Measurements from ENCODE around the gene USP49. TPM values are rescaled to one million over a fixed set of nuclear protein-coding genes. Genes with fewer than 3 reads are reported as not detected.

The USP49 gene
- total and polyA plus RNA-seq, 10 of the 15 experiments (the other 5 are each of a cell fraction or from before 2014, with no cell fraction given), result 1.0 to 7.7 (median 4.3) TPM

- H4K20me1 ChIP-seq (ENCODE audit: control insufficient read depth, insufficient read depth), result no peaks in the 10 kb centered on the region
- H3K27ac ChIP-seq (ENCODE audit: control insufficient read depth, insufficient read depth), result no peak overlapping the region
- ChIA-PET CTCF (no interaction called here), RAD21 (ENCODE audit: unreplicated experiment) (no interaction called here), POLR2A (no interaction called here), SMC1A (ENCODE audit: uncharacterized antibody, unreplicated experiment) (no interaction called here)
- ATAC-seq, result no peak
- no peak overlapping the region for H3K4me3 ChIP-seq
- H3K27me3 ChIP-seq (replicated peaks in 1 of 2; ENCODE audit: control insufficient read depth in 2 of 2, insufficient read depth in 2 of 2, low read length in 1 of 2), result no peaks in the 10 kb centered on the region; a peak in 1 of 4 replicates
- H3K36me3 ChIP-seq (ENCODE audit: control insufficient read depth in 2 of 2, insufficient read depth in 2 of 2, low read length in 1 of 2), result no peaks in the 10 kb centered on the region
- no TSS peak for BruUV-seq (replicated peaks)
- no peak overlapping the region for H3K4me2 ChIP-seq (ENCODE audit: control insufficient read depth, insufficient read depth)
- DNase-seq (ENCODE audit: low read depth, low spot score), result no peak
- intact Hi-C loops (cut with micrococcal nuclease; ENCODE audit: unreplicated experiment) (no loop called here), in situ Hi-C loops (cut with MboI) (no loop called here)
- no peaks in the 10 kb centered on the region for H3K79me2 ChIP-seq (ENCODE audit: control insufficient read depth, insufficient read depth, low read length)
- WGBS (ENCODE audit: insufficient coverage, insufficient replicate concordance, low lambda C conversion rate, missing lambda C conversion rate), result 58% methylated on average over 18 of the region's 20 CpGs
- H2AFZ ChIP-seq (ENCODE audit: control insufficient read depth, low read depth, low read length), result no peak overlapping the region
- no peaks in the 10 kb centered on the region for H3K9me3 ChIP-seq (replicated peaks; ENCODE audit: control insufficient read depth, insufficient read depth, low read length)
- H3K4me1 ChIP-seq (ENCODE audit: control insufficient read depth, insufficient read depth, low read length), result no peaks in the 10 kb centered on the region
- H3K9ac ChIP-seq (ENCODE audit: control insufficient read depth, insufficient read depth, low read length), result no peak overlapping the region
- no peak for TF ChIP-seq SPI1 (IDR thresholded peaks at IDR 0.05; ENCODE audit: borderline replicate concordance, insufficient read depth, low read depth, low read length)
- TF ChIP-seq MEF2B (IDR thresholded peaks at IDR 0.05; ENCODE audit: partially characterized antibody, poor library complexity, severe bottlenecking), result no peak
- TF ChIP-seq WRNIP1 (IDR thresholded peaks at IDR 0.05; ENCODE audit: borderline replicate concordance, low read depth, low read length), result no peak
- TF ChIP-seq NR2F1 (conservative IDR thresholded peaks at IDR 0.05), result no peak
- no peak for TF ChIP-seq RELB (IDR thresholded peaks at IDR 0.05; ENCODE audit: low read depth)
- TF ChIP-seq ZNF217 (IDR thresholded peaks at IDR 0.05), result no peak
- TF ChIP-seq ZBTB40 (IDR thresholded peaks at IDR 0.05; ENCODE audit: borderline replicate concordance), result no peak
- TF ChIP-seq CREB1 (IDR thresholded peaks at IDR 0.05; ENCODE audit: low read depth), result no peak
- no peak for TF ChIP-seq TARDBP (IDR thresholded peaks at IDR 0.05; ENCODE audit: borderline replicate concordance)
- TF ChIP-seq E4F1 (IDR thresholded peaks at IDR 0.05; ENCODE audit: borderline replicate concordance, partially characterized antibody), result no peak
- no peak for TF ChIP-seq STAT1 (conservative IDR thresholded peaks at IDR 0.05)
- no peak for TF ChIP-seq BRCA1 (IDR thresholded peaks at IDR 0.05; ENCODE audit: low read depth, low read length)
- no peak for TF ChIP-seq ATF7 (IDR thresholded peaks at IDR 0.05; ENCODE audit: low read depth)
- no peak for FAIRE-seq
Measured at GRCh38 chr6:41741625-41742490, 153.3 kb downstream of the USP49 start.

All from GM12878 (cell line).